WERI-Rb-1 (cell line): ENCODE measurements around the gene OTX1.

ENCODE experiments used
- DNase-seq: peaks from one replicate; pipeline ENCODE4 v3.0.0-alpha.2; 2020
- H3K27ac ChIP-seq: fragments of 250-450 bp; sonication (Bioruptor Pico); 2 replicates; pipeline ENCODE4 v1.5.1; 2020; ENCODE audit warnings: mild to moderate bottlenecking, moderate library complexity
- H3K27me3 ChIP-seq: fragments of 250-450 bp; sonication (Bioruptor Pico); 2 replicates; pipeline ENCODE4 v1.5.1; 2021; ENCODE audit warnings: mild to moderate bottlenecking, low read depth, moderate library complexity; ENCODE audit not compliant: insufficient read depth, severe bottlenecking
- H3K36me3 ChIP-seq: fragments of 250-450 bp; sonication (Bioruptor Pico); 2 replicates; pipeline ENCODE4 v1.5.1; 2020; ENCODE audit warnings: mild to moderate bottlenecking, moderate library complexity
- H3K4me3 ChIP-seq: 2 replicates; pipeline ENCODE4 v1.5.1; 2011; ENCODE audit warnings: low read depth, mild to moderate bottlenecking, control low read depth, low read length
- H3K9me3 ChIP-seq: fragments of 250-450 bp; sonication (Bioruptor Pico); 2 replicates; pipeline ENCODE4 v1.5.1; 2021; ENCODE audit warnings: mild to moderate bottlenecking, moderate library complexity; ENCODE audit not compliant: severe bottlenecking
- CTCF ChIP-seq: IDR thresholded peaks from 2 replicates; pipeline ENCODE4 v1.5.1; 2011; ENCODE audit warnings: low read depth, mild to moderate bottlenecking, control low read depth, inconsistent platforms, low read length

Gene OTX1

GRCh38 chr2:63023444-63023843, 27.2 kb upstream of the OTX1 start:
- peak; percentile 64 for TF ChIP-seq CTCF
- H3K9me3 ChIP-seq = no peaks in the 10 kb centered on the region
- no peak overlapping the region for H3K4me3 ChIP-seq
- DNase-seq = peak; percentile 46
- no peaks in the 10 kb centered on the region for H3K36me3 ChIP-seq
- H3K27me3 ChIP-seq = no peaks in the 10 kb centered on the region
- no peak overlapping the region for H3K27ac ChIP-seq

- Histone ChIP-seq H3K4me3 (no peak overlapping the region), H3K27ac (no peak overlapping the region), H3K9me3 (no peaks in the 10 kb centered on the region), H3K36me3 (no peaks in the 10 kb centered on the region), H3K27me3 (no peaks in the 10 kb centered on the region)
- TF ChIP-seq CTCF = no peak
- no peak for DNase-seq
Observed at GRCh38 chr2:63027220-63027619, 23.4 kb upstream of the OTX1 start.

- Histone ChIP-seq H3K27me3 (no peaks in the 10 kb centered on the region), H3K36me3 (no peaks in the 10 kb centered on the region), H3K4me3 (no peak overlapping the region), H3K9me3 (no peaks in the 10 kb centered on the region), H3K27ac (no peak overlapping the region)
- DNase-seq = no peak
- TF ChIP-seq CTCF = no peak
Observed at GRCh38 chr2:63029058-63029457, 21.6 kb upstream of the OTX1 start.

GRCh38 chr2:63034526-63034925, 16.1 kb upstream of the OTX1 start:
- H3K27me3 ChIP-seq = no peaks in the 10 kb centered on the region
- no peaks in the 10 kb centered on the region for H3K36me3 ChIP-seq
- H3K27ac ChIP-seq = no peak overlapping the region
- no peak for DNase-seq
- H3K9me3 ChIP-seq = no peaks in the 10 kb centered on the region
- TF ChIP-seq CTCF = no peak
- H3K4me3 ChIP-seq = no peak overlapping the region

- no peak for DNase-seq
- no peaks in the 10 kb centered on the region for H3K9me3 ChIP-seq
- H3K27ac ChIP-seq = no peak overlapping the region
- no peak for TF ChIP-seq CTCF
- no peaks in the 10 kb centered on the region for H3K27me3 ChIP-seq
- no peaks in the 10 kb centered on the region for H3K36me3 ChIP-seq
- H3K4me3 ChIP-seq = no peak overlapping the region
Observed at GRCh38 chr2:63035169-63035568, 15.5 kb upstream of the OTX1 start.

GRCh38 chr2:63035660-63036059, 15.0 kb upstream of the OTX1 start:
- Histone ChIP-seq H3K27me3 (no peaks in the 10 kb centered on the region), H3K9me3 (no peaks in the 10 kb centered on the region), H3K27ac (no peak overlapping the region), H3K36me3 (no peaks in the 10 kb centered on the region), H3K4me3 (no peak overlapping the region)
- DNase-seq = no peak
- TF ChIP-seq CTCF = no peak
